Neutrophil (primary cell): Measurements from ENCODE around the gene FGD3.

Experiments
- H3K27ac ChIP-seq: fragments of 200-600 bp; sonication (generic); 2 replicates; pipeline ENCODE4 v1.5.1; 2016; ENCODE audit warnings: mild to moderate bottlenecking, moderate library complexity
- H3K27me3 ChIP-seq: fragments of 200-600 bp; sonication (generic); 2 replicates; pipeline ENCODE4 v1.6.0; 2016; ENCODE audit warnings: mild to moderate bottlenecking
- H3K36me3 ChIP-seq: fragments of 200-600 bp; sonication (generic); 2 replicates; pipeline ENCODE4 v1.5.1; 2017
- H3K4me1 ChIP-seq, 2 experiments: fragments of 200-600 bp in 1 of 2; sonication (generic) in 1 of 2; 1 replicate in 1 of 2; 2 replicates in 1 of 2; pipeline versions ENCODE4 v1.5.1 to v1.6.1; 2013 to 2016; ENCODE audit warnings: low read depth in 1 of 2, low read length in 1 of 2, mild to moderate bottlenecking in 1 of 2, moderate library complexity in 1 of 2; ENCODE audit not compliant: control insufficient read depth in 1 of 2, insufficient read depth in 1 of 2
- H3K4me3 ChIP-seq, 2 experiments: fragments of 200-600 bp in 1 of 2; sonication (generic) in 1 of 2; 1 replicate in 1 of 2; 2 replicates in 1 of 2; pipeline ENCODE4 v1.5.1; 2013 to 2016; ENCODE audit warnings: low read depth in 1 of 2, low read length in 1 of 2, mild to moderate bottlenecking in 1 of 2, moderate library complexity in 1 of 2
- H3K9me3 ChIP-seq: fragments of 200-600 bp; sonication (generic); 2 replicates; pipeline ENCODE4 v1.5.1; 2016
- TF ChIP-seq, protein P1 (sequence below): fragments of 200-600 bp; sonication (generic); IDR thresholded peaks from 2 replicates; pipeline ENCODE4 v1.5.1; 2016; ENCODE audit warnings: antibody characterized with exemption

The FGD3 gene

DNA sequence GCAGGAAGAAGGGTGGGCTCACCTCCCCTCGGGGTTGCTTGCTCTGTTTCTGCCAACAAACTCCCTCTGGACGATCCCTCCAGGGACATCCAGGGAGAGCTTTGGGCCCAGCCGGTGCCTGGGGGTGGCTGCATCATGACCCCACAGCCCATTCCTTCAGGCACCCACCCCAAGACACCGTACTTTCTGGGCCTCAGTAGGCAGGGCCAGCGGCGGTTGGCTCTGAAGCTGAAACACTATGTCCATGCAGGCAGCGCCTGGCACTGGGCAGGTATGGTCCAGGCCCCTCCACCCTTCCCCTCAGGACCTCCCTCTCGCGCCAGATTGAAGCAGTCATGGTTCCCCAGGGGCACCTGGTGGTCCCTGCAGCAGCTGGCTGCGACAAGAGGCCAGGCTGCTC lies 92.7 kb downstream of the FGD3 start:
- Histone ChIP-seq H3K27me3 (no peaks in the 10 kb centered on the region), H3K27ac (peak overlapping the region; percentile 95), H3K4me1 (peaks cover 99 to 100% of the 10 kb centered on the region in 2 experiments), H3K4me3 (no peak overlapping the region), H3K36me3 (peaks cover 31% of the 10 kb centered on the region), H3K9me3 (no peaks in the 10 kb centered on the region)
- TF ChIP-seq, protein P1, sequence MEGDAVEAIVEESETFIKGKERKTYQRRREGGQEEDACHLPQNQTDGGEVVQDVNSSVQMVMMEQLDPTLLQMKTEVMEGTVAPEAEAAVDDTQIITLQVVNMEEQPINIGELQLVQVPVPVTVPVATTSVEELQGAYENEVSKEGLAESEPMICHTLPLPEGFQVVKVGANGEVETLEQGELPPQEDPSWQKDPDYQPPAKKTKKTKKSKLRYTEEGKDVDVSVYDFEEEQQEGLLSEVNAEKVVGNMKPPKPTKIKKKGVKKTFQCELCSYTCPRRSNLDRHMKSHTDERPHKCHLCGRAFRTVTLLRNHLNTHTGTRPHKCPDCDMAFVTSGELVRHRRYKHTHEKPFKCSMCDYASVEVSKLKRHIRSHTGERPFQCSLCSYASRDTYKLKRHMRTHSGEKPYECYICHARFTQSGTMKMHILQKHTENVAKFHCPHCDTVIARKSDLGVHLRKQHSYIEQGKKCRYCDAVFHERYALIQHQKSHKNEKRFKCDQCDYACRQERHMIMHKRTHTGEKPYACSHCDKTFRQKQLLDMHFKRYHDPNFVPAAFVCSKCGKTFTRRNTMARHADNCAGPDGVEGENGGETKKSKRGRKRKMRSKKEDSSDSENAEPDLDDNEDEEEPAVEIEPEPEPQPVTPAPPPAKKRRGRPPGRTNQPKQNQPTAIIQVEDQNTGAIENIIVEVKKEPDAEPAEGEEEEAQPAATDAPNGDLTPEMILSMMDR: no peak

DNA sequence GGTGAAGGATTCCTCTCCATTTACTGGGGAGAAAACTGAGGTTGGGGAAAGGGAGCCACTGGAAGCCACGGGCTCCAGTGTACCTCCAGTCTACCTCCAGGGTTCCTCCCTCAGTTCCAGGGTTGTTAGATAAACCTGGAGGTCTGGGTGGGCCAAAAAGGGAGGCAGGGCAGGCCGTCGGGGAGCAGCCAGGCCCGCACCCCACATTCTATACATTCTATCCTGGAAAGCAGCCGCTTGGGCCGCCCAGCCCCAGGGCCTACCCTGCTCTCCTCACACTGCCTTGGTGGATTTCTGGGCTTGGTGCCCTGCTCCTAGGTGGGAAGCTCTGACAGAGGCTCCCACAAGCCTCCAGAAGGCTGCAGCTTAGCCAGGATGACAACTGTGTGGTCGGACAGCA lies 93.1 kb downstream of the FGD3 start:
- Histone ChIP-seq H3K27ac (peak overlapping the region; percentile 95), H3K4me1 (peaks cover 99 to 100% of the 10 kb centered on the region in 2 experiments)
- TF ChIP-seq, protein P1: no peak

GRCh38 chr9:93041108-93041802 lies 93.9 kb downstream of the FGD3 start:
- H3K27me3 ChIP-seq: no peaks in the 10 kb centered on the region
- no peak overlapping the region for H3K4me3 ChIP-seq
- no peaks in the 10 kb centered on the region for H3K9me3 ChIP-seq
- peaks cover 19% of the 10 kb centered on the region for H3K36me3 ChIP-seq
- peak overlapping the region; percentile 95 for H3K27ac ChIP-seq
- peaks cover 99 to 100% of the 10 kb centered on the region in 2 experiments for H3K4me1 ChIP-seq
- TF ChIP-seq, protein P1: no peak

More for the DNA sequence above, 93.1 kb downstream of the FGD3 start:
- Histone ChIP-seq H3K9me3 (no peaks in the 10 kb centered on the region), H3K36me3 (peaks cover 27% of the 10 kb centered on the region), H3K4me3 (no peak overlapping the region), H3K27me3 (no peaks in the 10 kb centered on the region)

DNA sequence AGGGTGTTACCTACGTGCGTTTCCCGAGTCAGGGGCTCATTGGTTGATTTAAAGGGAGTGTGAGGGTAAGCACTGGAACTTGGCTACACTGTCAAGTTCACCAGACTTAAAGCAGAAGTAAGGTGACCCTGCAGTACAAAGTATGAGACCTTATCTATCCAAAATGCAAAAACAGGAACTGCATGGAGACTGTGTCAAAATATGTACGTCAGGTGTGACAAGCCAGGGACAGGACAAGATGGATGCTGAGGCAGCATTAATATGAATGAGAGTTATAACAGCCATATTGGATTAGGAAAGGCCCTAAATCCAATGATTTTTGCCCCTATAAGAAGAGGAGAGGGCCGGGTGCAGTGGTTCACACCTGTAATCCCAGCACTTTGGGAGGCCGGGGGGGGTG lies 95.8 kb downstream of the FGD3 start:
- Histone ChIP-seq H3K36me3 (peaks cover 3% of the 10 kb centered on the region), H3K27ac (peak overlapping the region; percentile 95), H3K27me3 (no peaks in the 10 kb centered on the region), H3K4me3 (peak overlapping the region in 1 of 2 experiments; percentile 33), H3K9me3 (no peaks in the 10 kb centered on the region), H3K4me1 (peaks cover 98 to 99% of the 10 kb centered on the region in 2 experiments)
- TF ChIP-seq, protein P1: no peak

GRCh38 chr9:93045521-93045920 lies 98.2 kb downstream of the FGD3 start:
- Histone ChIP-seq H3K27me3 (no peaks in the 10 kb centered on the region), H3K4me3 (peak overlapping the region; percentile 12 to 33), H3K4me1 (peaks cover 91 to 97% of the 10 kb centered on the region in 2 experiments), H3K36me3 (no peaks in the 10 kb centered on the region), H3K9me3 (no peaks in the 10 kb centered on the region), H3K27ac (peak overlapping the region; percentile 95)
- TF ChIP-seq, protein P1: no peak
